GM13976 (cell line): ENCODE results near the gene OLFM1.

Source experiments
- DNase-seq: peaks from one replicate; pipeline ENCODE4 v3.0.0; 2012; ENCODE audit warnings: low spot score
- CTCF ChIP-seq: IDR thresholded peaks from 2 replicates; pipeline ENCODE4 v1.5.1; 2012; ENCODE audit warnings: borderline replicate concordance, mild to moderate bottlenecking; ENCODE audit not compliant: insufficient read depth; ENCODE audit errors: extremely low read depth, missing control alignments, control extremely low read depth
- in situ Hi-C: fragments of 300-500 bp; cut with MboI; formaldehyde crosslinking; loops from one replicate; pipeline ENCODE4 v1.12.0; 2022; ENCODE audit warnings: low sequenced_read_pairs, mixed read lengths, inconsistent platforms; ENCODE audit not compliant: unreplicated experiment

The OLFM1 gene

GRCh38 chr9:135073741-135074305 is 13.6 kb upstream of the OLFM1 start:
- no peak for TF ChIP-seq CTCF
- in situ Hi-C loops: no loop called here
- no peak for DNase-seq

- no peak for DNase-seq
- in situ Hi-C loops: loop anchor here (25.0 kb wide), 1 partner anchor 338 kb away; no protein-coding TSS in a partner anchor
- no peak for TF ChIP-seq CTCF
Measured at GRCh38 chr9:135074354-135075233, 12.9 kb upstream of the OLFM1 start.

- no peak for TF ChIP-seq CTCF
- in situ Hi-C loops: loop anchor here (25.0 kb wide), 1 partner anchor 337 kb away; no protein-coding TSS in a partner anchor
- no peak for DNase-seq
Measured at GRCh38 chr9:135075234-135076142, 12.0 kb upstream of the OLFM1 start.

- in situ Hi-C loops: loop anchor here (25.0 kb wide), 1 partner anchor 336 kb away; no protein-coding TSS in a partner anchor
- DNase-seq: no peak
Measured at GRCh38 chr9:135076143-135076875, 11.2 kb upstream of the OLFM1 start.

GRCh38 chr9:135076876-135077430 is 10.5 kb upstream of the OLFM1 start:
- TF ChIP-seq CTCF: no peak
- DNase-seq: no peak
- in situ Hi-C loops: loop anchor here (25.0 kb wide), 1 partner anchor 335 kb away; no protein-coding TSS in a partner anchor

More at GRCh38 chr9:135076143-135076875, 11.2 kb upstream of the OLFM1 start:
- TF ChIP-seq CTCF: no peak
